ENCODE measurements around the gene RASA3.

RASA3 gene

DNA sequence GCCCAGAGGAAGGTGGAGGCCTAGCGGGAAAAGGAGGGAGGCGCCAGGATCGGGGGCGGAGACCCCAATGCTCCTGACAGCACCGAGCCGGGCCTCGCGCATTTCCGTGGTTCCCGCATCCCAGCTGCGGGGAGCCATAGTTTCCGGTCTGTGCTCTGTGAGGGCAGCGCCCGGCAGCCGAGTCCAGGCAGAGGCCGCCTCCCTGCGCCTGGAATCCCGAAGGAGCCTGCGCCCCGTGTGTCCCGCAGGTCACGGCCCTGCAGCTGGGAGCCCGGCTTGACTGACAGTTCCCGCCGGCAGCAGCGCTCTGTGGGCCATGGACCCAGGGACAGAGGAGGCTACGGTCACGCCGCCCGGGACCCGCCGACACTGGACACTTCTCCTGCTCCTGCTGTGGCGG is 84.0 kb downstream of the RASA3 start:
- TF ChIP-seq, protein P1, sequence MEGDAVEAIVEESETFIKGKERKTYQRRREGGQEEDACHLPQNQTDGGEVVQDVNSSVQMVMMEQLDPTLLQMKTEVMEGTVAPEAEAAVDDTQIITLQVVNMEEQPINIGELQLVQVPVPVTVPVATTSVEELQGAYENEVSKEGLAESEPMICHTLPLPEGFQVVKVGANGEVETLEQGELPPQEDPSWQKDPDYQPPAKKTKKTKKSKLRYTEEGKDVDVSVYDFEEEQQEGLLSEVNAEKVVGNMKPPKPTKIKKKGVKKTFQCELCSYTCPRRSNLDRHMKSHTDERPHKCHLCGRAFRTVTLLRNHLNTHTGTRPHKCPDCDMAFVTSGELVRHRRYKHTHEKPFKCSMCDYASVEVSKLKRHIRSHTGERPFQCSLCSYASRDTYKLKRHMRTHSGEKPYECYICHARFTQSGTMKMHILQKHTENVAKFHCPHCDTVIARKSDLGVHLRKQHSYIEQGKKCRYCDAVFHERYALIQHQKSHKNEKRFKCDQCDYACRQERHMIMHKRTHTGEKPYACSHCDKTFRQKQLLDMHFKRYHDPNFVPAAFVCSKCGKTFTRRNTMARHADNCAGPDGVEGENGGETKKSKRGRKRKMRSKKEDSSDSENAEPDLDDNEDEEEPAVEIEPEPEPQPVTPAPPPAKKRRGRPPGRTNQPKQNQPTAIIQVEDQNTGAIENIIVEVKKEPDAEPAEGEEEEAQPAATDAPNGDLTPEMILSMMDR (conservative IDR thresholded peaks at IDR 0.05; ENCODE audit: low read depth, low read length): no peak
- no peak overlapping the region for H3K4me3 ChIP-seq (ENCODE audit: low read depth, low read length)
- no peak for DNase-seq (ENCODE audit: low read depth)

GRCh38 chr13:114047358-114047881 is 85.0 kb downstream of the RASA3 start:
- no peak overlapping the region for H3K4me3 ChIP-seq (ENCODE audit: low read depth, low read length)
- TF ChIP-seq, protein P1 (conservative IDR thresholded peaks at IDR 0.05; ENCODE audit: low read depth, low read length): no peak
- DNase-seq (ENCODE audit: low read depth): peak; percentile 56

DNA sequence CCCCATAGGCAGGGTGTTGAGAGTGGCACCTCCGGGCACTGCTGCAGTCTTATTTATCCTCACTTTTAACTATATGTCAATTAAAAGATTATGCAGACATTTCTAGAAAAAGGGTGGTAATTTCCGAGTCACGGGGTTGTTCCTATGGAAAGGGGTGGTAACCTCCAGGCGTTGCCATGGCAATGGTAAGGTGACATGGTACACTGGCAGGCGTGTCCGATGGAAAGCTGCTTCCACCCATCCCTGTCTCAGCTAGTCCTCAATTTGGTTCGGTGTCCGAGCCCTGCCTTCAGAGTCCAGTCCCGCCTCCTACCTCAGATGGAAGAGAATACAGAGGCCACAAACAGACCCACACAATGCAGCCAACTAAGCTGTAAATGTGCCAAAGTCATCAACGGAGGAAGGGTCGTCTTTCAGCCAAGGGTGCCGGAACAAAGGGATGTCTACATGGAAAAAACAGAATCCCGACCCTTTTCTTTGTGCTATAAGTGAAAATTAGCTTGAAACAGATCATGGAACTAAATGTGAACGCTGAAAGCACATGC is 85.9 kb downstream of the RASA3 start:
- TF ChIP-seq, protein P1 (conservative IDR thresholded peaks at IDR 0.05; ENCODE audit: low read depth, low read length): no peak
- no peak for DNase-seq (ENCODE audit: low read depth)
- H3K4me3 ChIP-seq (ENCODE audit: low read depth, low read length): no peak overlapping the region

DNA sequence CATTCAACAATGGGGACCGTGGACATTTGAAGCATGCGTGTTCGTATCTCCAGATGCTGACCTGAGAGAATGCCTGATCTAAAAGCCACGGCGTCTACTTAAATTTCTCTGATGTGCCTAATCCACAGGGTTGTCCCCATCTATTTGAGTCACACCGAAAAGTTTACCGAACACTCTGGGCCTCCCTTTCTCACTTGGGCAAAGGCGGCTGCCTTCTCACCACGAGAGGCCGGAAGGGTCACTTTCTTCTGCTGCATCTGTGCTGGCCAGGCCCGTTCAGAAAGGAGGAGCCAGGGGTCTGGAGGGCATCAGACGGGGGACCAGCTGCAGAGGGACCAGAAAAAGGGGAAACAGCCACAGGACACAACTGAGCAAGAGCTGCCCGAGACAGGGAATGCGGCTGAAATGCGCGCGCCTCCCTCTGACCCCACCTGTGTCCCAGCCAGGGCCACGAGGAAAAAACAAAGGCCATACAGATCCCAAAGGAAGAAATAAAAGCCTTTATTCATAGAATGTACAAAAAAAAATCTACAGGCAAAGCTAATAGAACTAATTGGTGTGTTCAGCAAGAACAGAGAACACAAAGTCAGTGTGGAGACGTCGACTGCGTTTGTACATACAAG is 87.2 kb downstream of the RASA3 start:
- DNase-seq (ENCODE audit: low read depth): no peak
- TF ChIP-seq, protein P1 (conservative IDR thresholded peaks at IDR 0.05; ENCODE audit: low read depth, low read length): no peak
- H3K4me3 ChIP-seq (ENCODE audit: low read depth, low read length): no peak overlapping the region

DNA sequence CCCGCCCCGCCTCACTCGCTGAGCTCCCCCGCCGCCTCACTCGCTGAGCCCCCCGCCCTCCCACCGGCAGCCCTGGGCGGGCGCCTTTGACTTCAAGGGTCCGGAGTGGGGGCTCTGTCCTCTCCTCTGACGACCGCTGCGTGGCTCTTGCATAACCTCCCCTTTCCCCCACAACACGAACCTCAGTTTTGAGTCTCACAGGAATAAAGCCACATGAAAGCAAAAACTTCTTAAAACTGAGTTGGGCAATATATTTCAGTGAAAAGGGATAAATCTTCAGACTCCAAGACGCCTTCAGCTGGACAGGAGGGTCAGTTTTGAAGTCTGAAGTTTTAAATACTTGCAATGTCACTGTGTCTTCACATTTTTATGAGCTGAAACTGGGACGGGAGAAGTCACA is 87.9 kb downstream of the RASA3 start:
- TF ChIP-seq, protein P1 (conservative IDR thresholded peaks at IDR 0.05; ENCODE audit: low read depth, low read length): no peak
- peak; percentile 62 for DNase-seq (ENCODE audit: low read depth)
- H3K4me3 ChIP-seq (ENCODE audit: low read depth, low read length): no peak overlapping the region

DNA sequence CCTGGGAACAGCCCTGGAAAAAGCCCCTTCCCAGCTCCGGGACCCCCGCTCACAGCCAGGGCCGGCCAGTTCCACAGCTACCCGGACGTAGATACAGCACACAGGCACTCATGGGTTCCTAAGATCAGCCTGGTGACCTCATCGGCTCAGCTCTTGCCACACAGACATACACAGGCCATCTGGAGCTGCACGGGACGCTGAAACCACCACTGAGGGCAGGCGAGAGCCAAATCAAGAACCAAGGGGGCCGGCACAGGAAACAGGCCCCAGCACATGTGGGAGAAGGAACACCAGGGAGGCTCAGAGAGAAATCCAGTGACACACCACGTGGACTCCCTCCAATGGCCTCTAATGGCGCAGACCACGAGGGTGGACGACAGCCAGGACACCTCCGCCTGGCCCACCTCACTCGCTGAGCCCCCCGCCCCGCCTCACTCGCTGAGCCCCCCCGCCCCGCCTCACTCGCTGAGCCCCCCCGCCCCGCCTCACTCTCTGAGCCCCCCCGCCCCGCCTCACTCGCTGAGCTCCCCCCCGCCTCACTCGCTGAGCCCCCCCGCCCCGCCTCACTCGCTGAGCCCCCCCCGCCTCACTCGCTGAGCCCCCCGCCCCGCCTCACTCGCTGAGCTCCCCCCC is 88.9 kb downstream of the RASA3 start:
- TF ChIP-seq, protein P1 (conservative IDR thresholded peaks at IDR 0.05; ENCODE audit: low read depth, low read length): peak; percentile 49
- DNase-seq (ENCODE audit: low read depth): peak; percentile 91
- H3K4me3 ChIP-seq (ENCODE audit: low read depth, low read length): no peak overlapping the region

Data from choroid plexus epithelial cell (primary cell).